Fibroblast of lung (primary cell): ENCODE data around the gene ANKRD10.

Source experiments
- EZH2 ChIP-seq: IDR thresholded peaks from 2 replicates; pipeline ENCODE4 v1.5.1; 2012; ENCODE audit warnings: low read length, control low read depth, mild to moderate bottlenecking; ENCODE audit errors: missing control alignments
- TF ChIP-seq, protein P1 (sequence below), 2 donors: IDR thresholded peaks in 1 of 2; conservative IDR thresholded peaks in 1 of 2; 1 replicate in 1 of 2; 2 replicates in 1 of 2; pipeline ENCODE4 v1.5.1; 2011 to 2012; ENCODE audit warnings: low read length in 2 of 2, control low read depth in 1 of 2, inconsistent platforms in 1 of 2, low read depth in 1 of 2, mild to moderate bottlenecking in 1 of 2

DNA sequence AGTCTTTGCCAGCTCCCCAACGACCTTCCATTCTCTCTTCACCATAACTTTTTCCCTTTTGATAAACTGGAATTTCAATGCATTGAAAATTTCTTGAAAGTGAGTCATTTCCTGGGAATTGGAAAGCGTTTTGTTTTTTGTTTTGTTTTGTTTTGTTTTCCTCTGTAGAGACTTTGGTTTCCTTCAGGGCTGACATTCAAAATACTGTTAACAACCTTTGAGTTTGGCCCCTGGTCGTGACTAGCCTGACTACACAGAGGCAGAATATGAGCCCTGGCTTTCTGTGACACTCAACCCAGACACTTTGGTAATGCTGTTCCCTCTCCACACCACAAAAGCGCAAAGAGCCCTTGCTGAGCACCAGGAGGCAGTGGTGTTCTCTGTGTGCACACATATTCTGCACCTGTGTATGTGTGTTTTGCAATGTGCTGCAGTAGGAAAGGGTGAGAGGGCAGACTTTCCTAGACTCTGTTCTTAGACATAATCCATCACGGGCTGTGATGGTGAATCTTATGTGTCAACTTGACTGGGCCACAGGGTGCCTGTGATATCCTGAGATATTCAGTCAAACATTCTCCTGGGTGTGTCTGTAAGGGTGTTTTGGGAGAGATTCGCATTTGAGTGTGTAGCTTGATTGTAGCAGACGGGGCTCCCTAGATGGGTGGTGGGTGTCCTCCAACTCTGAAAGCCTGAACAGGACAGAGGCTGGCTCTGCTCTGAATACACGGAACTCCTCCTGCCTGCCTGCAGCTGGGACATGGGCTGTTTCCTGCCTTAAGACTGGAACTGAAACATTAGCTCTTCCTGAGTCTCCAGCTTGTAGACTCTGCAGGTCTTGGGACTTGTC is 29.5 kb upstream of the ANKRD10 start:
- TF ChIP-seq, protein P1, sequence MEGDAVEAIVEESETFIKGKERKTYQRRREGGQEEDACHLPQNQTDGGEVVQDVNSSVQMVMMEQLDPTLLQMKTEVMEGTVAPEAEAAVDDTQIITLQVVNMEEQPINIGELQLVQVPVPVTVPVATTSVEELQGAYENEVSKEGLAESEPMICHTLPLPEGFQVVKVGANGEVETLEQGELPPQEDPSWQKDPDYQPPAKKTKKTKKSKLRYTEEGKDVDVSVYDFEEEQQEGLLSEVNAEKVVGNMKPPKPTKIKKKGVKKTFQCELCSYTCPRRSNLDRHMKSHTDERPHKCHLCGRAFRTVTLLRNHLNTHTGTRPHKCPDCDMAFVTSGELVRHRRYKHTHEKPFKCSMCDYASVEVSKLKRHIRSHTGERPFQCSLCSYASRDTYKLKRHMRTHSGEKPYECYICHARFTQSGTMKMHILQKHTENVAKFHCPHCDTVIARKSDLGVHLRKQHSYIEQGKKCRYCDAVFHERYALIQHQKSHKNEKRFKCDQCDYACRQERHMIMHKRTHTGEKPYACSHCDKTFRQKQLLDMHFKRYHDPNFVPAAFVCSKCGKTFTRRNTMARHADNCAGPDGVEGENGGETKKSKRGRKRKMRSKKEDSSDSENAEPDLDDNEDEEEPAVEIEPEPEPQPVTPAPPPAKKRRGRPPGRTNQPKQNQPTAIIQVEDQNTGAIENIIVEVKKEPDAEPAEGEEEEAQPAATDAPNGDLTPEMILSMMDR (conservative IDR thresholded peaks at IDR 0.05 in 1 of 2, IDR thresholded peaks at IDR 0.05 in 1 of 2; ENCODE audit: low read depth in 1 of 2, low read length in 2 of 2): peak; percentile 74 to 92
- no peak for TF ChIP-seq EZH2
